ENCODE data around the gene GALK2.
"Not testable (repeated sequence)": the region's sequence is repeated elsewhere in the genome, so short reads cannot be mapped to it uniquely, and the experiment has no call there.

GALK2 gene

DNA sequence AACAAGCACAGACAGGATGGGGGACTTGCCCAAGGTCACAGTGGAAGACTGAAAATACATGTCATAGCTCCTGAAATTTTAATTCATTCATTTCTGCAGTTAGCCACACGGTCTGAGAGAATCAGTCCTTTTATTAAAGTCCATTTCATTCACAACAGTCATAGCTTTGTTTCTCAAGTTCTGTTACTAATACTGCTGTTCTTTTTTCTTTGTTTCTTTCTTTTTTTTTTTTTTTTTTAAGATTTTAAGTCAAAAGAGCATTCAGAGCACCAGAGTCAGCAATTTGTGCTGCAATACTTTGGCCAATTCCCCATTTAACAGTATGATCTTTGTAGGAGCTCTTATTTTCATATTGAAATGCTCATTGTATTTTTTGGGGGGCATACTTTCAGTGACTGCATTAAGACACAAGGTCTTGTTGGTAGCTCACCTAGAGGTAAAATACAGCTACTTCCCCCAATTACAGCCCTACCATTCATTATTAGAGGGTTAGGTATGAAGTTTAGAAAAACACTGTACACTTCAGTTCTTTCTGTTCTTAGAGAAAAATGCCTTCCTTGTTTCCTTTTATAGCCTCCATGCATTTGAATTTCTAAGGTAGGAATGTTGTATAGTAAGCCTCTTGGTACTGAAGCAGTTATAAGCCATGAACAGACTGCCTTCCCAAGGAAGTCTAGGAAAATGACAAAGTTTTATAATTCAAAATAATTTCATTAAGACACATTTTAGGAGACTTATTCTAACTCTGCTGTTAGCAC lies 9.6 kb downstream of the GALK2 start:
- Histone ChIP-seq H3K27me3 (no peaks in the 10 kb centered on the region), H3K36me3 (no peaks in the 10 kb centered on the region), H3K9me3 (no peaks in the 10 kb centered on the region), H3K27ac (no peak overlapping the region), H3K4me1 (ENCODE audit: control insufficient read depth in 1 of 2, insufficient read depth in 1 of 2, low read depth in 1 of 2, low read length in 1 of 2) (peaks cover 10 to 11% of the 10 kb centered on the region in 2 experiments), H3K4me3 (ENCODE audit: low read depth in 1 of 2, low read length in 1 of 2) (no peak overlapping the region)
- TF ChIP-seq, protein P1, sequence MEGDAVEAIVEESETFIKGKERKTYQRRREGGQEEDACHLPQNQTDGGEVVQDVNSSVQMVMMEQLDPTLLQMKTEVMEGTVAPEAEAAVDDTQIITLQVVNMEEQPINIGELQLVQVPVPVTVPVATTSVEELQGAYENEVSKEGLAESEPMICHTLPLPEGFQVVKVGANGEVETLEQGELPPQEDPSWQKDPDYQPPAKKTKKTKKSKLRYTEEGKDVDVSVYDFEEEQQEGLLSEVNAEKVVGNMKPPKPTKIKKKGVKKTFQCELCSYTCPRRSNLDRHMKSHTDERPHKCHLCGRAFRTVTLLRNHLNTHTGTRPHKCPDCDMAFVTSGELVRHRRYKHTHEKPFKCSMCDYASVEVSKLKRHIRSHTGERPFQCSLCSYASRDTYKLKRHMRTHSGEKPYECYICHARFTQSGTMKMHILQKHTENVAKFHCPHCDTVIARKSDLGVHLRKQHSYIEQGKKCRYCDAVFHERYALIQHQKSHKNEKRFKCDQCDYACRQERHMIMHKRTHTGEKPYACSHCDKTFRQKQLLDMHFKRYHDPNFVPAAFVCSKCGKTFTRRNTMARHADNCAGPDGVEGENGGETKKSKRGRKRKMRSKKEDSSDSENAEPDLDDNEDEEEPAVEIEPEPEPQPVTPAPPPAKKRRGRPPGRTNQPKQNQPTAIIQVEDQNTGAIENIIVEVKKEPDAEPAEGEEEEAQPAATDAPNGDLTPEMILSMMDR (IDR thresholded peaks at IDR 0.05), result no peak

DNA sequence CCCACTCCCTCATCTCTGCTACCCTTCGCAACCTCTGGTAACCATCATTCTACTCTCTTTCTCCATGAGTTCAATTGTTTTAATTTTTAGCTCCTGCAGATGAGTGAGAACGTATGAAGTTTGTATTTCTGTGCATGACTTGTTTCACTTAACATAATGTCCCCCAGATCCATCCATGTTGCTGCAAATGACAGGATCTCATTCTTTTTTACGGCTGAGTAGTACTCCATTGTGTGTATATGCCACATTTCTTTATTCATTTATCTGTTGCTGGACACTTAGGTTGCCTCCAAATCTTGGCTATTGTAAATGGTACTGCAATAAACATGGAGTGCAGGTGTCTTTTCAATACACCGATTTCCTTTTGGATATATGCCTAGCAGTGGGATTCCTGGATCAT lies 12.1 kb downstream of the GALK2 start:
- H3K27me3 ChIP-seq, result no peaks in the 10 kb centered on the region
- no peaks in the 10 kb centered on the region for H3K9me3 ChIP-seq
- H3K27ac ChIP-seq, result no peak overlapping the region
- TF ChIP-seq, protein P1 (IDR thresholded peaks at IDR 0.05), result no peak
- H3K36me3 ChIP-seq, result no peaks in the 10 kb centered on the region
- no peaks in the 10 kb centered on the region for H3K4me1 ChIP-seq (ENCODE audit: control insufficient read depth in 1 of 2, insufficient read depth in 1 of 2, low read depth in 1 of 2, low read length in 1 of 2)
- no peak overlapping the region for H3K4me3 ChIP-seq (ENCODE audit: low read depth in 1 of 2, low read length in 1 of 2)

DNA sequence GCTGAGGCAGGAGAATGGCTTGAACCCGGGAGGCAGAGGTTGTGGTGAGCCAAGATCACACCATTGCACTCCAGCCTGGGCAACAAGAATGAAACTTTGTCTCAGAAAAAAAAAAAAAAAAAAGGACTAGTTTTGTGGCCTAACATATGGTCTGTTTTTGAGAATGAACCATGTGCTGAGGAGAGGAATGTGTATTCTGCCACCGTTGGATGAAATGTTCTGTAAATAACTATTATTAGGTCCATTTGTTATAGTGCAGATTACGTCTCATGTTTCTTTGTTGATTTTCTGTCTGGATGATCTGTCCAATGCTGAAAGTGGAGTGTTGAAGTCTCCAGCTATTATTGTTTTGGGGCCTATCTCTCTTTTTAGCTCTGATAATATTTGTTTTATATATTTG lies 13.7 kb downstream of the GALK2 start:
- not testable (repeated sequence) for H3K36me3 ChIP-seq; H3K27ac ChIP-seq; H3K27me3 ChIP-seq; H3K4me1 ChIP-seq (ENCODE audit: control insufficient read depth in 1 of 2, insufficient read depth in 1 of 2, low read depth in 1 of 2, low read length in 1 of 2); H3K9me3 ChIP-seq; H3K4me3 ChIP-seq (ENCODE audit: low read depth in 1 of 2, low read length in 1 of 2)

DNA sequence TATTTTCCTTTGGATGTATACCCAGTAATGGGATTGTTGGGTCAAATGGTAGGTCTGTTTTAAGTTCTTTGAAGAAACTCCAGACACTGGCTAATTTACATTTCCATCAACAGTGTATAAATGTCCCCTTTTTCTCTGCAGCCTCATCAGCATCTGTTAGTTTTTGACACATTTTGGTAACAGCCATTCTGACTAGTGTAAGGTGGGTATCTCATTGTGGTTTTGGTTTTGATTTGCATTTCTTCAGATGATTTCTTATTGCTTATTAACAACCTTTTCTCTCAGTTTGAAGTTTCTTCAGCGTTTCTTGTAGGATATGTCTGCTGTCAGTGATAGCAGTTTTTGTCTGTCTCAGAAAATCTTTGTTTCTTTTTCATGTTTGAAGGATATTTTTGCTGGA lies 15.4 kb downstream of the GALK2 start:
- no peaks in the 10 kb centered on the region for H3K27me3 ChIP-seq
- TF ChIP-seq, protein P1 (IDR thresholded peaks at IDR 0.05), result no peak
- no peaks in the 10 kb centered on the region for H3K9me3 ChIP-seq
- H3K4me1 ChIP-seq (ENCODE audit: control insufficient read depth in 1 of 2, insufficient read depth in 1 of 2, low read depth in 1 of 2, low read length in 1 of 2), result no peaks in the 10 kb centered on the region
- H3K4me3 ChIP-seq (ENCODE audit: low read depth in 1 of 2, low read length in 1 of 2), result no peak overlapping the region
- H3K27ac ChIP-seq, result no peak overlapping the region
- no peaks in the 10 kb centered on the region for H3K36me3 ChIP-seq

DNA sequence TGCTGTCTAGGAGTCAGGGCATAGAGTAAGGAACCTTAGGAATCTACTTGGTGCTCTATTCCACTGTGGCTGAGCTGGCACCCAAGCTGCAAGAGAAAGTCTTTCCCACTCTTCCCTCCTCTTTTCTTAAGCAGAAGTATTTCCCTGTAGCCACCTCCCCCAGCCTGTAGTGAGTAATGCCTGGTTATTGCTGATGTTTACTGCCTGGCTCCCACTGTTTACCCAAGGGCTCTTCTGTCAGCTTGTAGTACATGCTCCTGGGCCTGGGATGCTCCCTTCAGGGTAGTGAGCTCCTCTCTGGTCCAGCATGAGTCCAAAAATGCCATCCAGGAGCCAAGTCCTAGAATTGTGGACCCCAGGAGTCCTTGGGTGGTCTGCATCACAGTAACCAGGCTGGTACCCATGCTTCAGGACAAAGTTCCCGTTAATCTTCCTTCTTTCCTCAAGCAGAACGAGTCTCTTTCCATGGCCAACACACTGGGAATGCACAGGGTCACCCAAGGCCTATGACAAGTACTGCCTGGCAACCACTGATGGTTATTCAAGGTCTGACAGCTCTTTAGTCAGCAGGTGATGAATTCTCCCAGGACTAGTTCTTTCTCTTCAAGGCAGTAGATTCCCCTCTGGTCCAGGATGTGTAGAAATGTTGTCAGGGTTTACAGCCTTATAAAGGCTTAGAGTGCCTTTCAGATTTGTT lies 17.6 kb downstream of the GALK2 start:
- Histone ChIP-seq H3K27ac (no peak overlapping the region), H3K27me3 (no peaks in the 10 kb centered on the region), H3K4me1 (ENCODE audit: control insufficient read depth in 1 of 2, insufficient read depth in 1 of 2, low read depth in 1 of 2, low read length in 1 of 2) (no peaks in the 10 kb centered on the region), H3K4me3 (ENCODE audit: low read depth in 1 of 2, low read length in 1 of 2) (no peak overlapping the region), H3K9me3 (no peaks in the 10 kb centered on the region), H3K36me3 (no peaks in the 10 kb centered on the region)
- TF ChIP-seq, protein P1 (IDR thresholded peaks at IDR 0.05), result no peak

DNA sequence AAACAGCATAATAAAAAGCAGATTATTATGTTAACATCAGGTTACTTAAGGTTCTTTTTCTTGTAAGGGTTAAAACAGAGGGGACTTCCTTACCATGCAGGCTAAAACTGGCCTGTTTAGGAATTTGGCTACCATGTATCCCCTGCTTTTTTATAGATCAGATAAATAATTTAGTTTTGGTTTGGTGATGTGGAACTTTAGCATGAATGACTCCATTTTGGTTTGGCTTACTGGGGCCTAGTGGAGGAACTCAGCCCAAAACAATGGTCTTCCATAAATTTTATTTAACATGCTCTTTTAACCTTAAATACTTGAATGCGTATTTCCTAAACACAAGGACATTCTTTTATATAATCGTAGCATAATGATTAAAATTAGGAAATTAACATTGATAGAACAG lies 18.9 kb downstream of the GALK2 start:
- Histone ChIP-seq H3K27ac (no peak overlapping the region), H3K36me3 (no peaks in the 10 kb centered on the region), H3K9me3 (no peaks in the 10 kb centered on the region), H3K4me3 (ENCODE audit: low read depth in 1 of 2, low read length in 1 of 2) (no peak overlapping the region), H3K4me1 (ENCODE audit: control insufficient read depth in 1 of 2, insufficient read depth in 1 of 2, low read depth in 1 of 2, low read length in 1 of 2) (no peaks in the 10 kb centered on the region), H3K27me3 (no peaks in the 10 kb centered on the region)
- TF ChIP-seq, protein P1 (IDR thresholded peaks at IDR 0.05), result no peak
